Liver (tissue), 9 donors: Measurements from ENCODE around the gene HOMER1. TPM values are rescaled to one million over a fixed set of nuclear protein-coding genes. Genes with fewer than 3 reads are reported as not detected.

Experiments used
- DNase-seq: peaks from one replicate; pipeline ENCODE4 v3.0.0-alpha.2; 2017; ENCODE audit warnings: low spot score
- H3K27ac ChIP-seq, 2 donors: one replicate each; pipeline ENCODE4 v1.7.0; 2013; ENCODE audit warnings: inconsistent platforms in 2 of 2, low read length in 2 of 2, control low read depth in 1 of 2, low read depth in 1 of 2, mild to moderate bottlenecking in 1 of 2
- H3K27me3 ChIP-seq, 4 donors: one replicate each; pipeline versions ENCODE4 v1.6.1 to v1.7.0; 2013; ENCODE audit warnings: low read length in 3 of 4, inconsistent platforms in 1 of 4, mild to moderate bottlenecking in 1 of 4, moderate library complexity in 1 of 4; ENCODE audit not compliant: control insufficient read depth in 4 of 4, insufficient read depth in 4 of 4
- H3K36me3 ChIP-seq, 4 donors: one replicate each; pipeline versions ENCODE4 v1.6.1 to v1.7.0; 2013; ENCODE audit warnings: low read length in 3 of 4, mild to moderate bottlenecking in 3 of 4, low read depth in 1 of 4, moderate library complexity in 1 of 4; ENCODE audit not compliant: control insufficient read depth in 4 of 4, insufficient read depth in 3 of 4
- H3K4me1 ChIP-seq, 4 donors: one replicate each; pipeline versions ENCODE4 v1.6.1 to v1.7.0; 2013; ENCODE audit warnings: low read length in 3 of 4, mild to moderate bottlenecking in 3 of 4, moderate library complexity in 1 of 4; ENCODE audit not compliant: control insufficient read depth in 4 of 4, insufficient read depth in 4 of 4
- H3K4me3 ChIP-seq, 3 donors: one replicate each; pipeline versions ENCODE4 v1.6.1 to v1.7.0; 2013; ENCODE audit warnings: low read length in 3 of 3, control low read depth in 1 of 3, low read depth in 1 of 3, mild to moderate bottlenecking in 1 of 3
- H3K9ac ChIP-seq, 2 donors: one replicate each; pipeline ENCODE4 v1.7.0; 2013; ENCODE audit warnings: low read length in 2 of 2, mild to moderate bottlenecking in 2 of 2, moderate library complexity in 2 of 2, control low read depth in 1 of 2, low read depth in 1 of 2
- H3K9me3 ChIP-seq, 4 donors: one replicate each; pipeline versions ENCODE4 v1.6.1 to v1.7.0; 2013; ENCODE audit warnings: low read length in 3 of 4; ENCODE audit not compliant: control insufficient read depth in 4 of 4
- ATF3 ChIP-seq: IDR thresholded peaks from 2 replicates; pipeline ENCODE4 v1.6.1; 2016; ENCODE audit warnings: antibody characterized with exemption
- CTCF ChIP-seq: fragments of 150-350 bp; IDR thresholded peaks from 2 replicates; pipeline ENCODE4 v1.5.1; 2017; ENCODE audit warnings: improper control_type of control experiment, low read depth, low read length; ENCODE audit not compliant: missing input control
- EGR1 ChIP-seq, 2 donors: IDR thresholded peaks; 2 replicates each; pipeline ENCODE4 v1.6.1; 2016 to 2018; ENCODE audit warnings: antibody characterized with exemption in 2 of 2, low read depth in 2 of 2
- FOXA2 ChIP-seq: IDR thresholded peaks from 2 replicates; pipeline ENCODE4 v1.6.1; 2016; ENCODE audit warnings: antibody characterized with exemption
- GABPA ChIP-seq, 2 donors: IDR thresholded peaks in 1 of 2; conservative IDR thresholded peaks in 1 of 2; 2 replicates each; pipeline ENCODE4 v1.6.1; 2016; ENCODE audit warnings: antibody characterized with exemption in 2 of 2, mild to moderate bottlenecking in 1 of 2, moderate library complexity in 1 of 2
- HNF4A ChIP-seq, 2 donors: conservative IDR thresholded peaks; 2 replicates each; pipeline ENCODE4 v1.6.1; 2016; ENCODE audit warnings: antibody characterized with exemption in 2 of 2, mild to moderate bottlenecking in 2 of 2
- HNF4G ChIP-seq: IDR thresholded peaks from 2 replicates; pipeline ENCODE4 v1.6.1; 2016; ENCODE audit warnings: antibody characterized with exemption
- JUND ChIP-seq, 2 donors: IDR thresholded peaks; 2 replicates each; pipeline ENCODE4 v1.6.1; 2016; ENCODE audit warnings: antibody characterized with exemption in 2 of 2
- RAD21 ChIP-seq, 2 donors: IDR thresholded peaks; 2 replicates each; pipeline ENCODE4 v1.6.1; 2016; ENCODE audit warnings: antibody characterized with exemption in 2 of 2, mild to moderate bottlenecking in 2 of 2
- REST ChIP-seq: IDR thresholded peaks from 2 replicates; pipeline ENCODE4 v1.6.1; 2016; ENCODE audit warnings: antibody characterized with exemption, mild to moderate bottlenecking
- TAF1 ChIP-seq: conservative IDR thresholded peaks from 2 replicates; pipeline ENCODE4 v1.6.1; 2016; ENCODE audit warnings: antibody characterized with exemption, mild to moderate bottlenecking
- WGBS: extraction: QIAGEN DNeasy Blood & Tissue Kit; methylation state at CpG from one replicate; pipeline ENCODE4 v1.1.7; 2013; 5-methylcytosine and 5-hydroxymethylcytosine counted together
- polyA plus RNA-seq, 2 donors: library from polyadenylated mRNA; stranded (reverse) in 1 of 2; unstranded in 1 of 2; fragments of 200-250 nt in 1 of 2; fragments of >200 nt in 1 of 2; fragmentation: Nextera tagmentation in 1 of 2; extraction: Ambion mirVana in 1 of 2; gene quantifications; one replicate each; pipeline versions ENCODE4 v1.2.1 to v1.2.3, GENCODE V29; 2013 to 2015
- total RNA-seq, 2 donors: library from RNA; depleted of rRNA; stranded (reverse); fragments of >200 nt; gene quantifications; one replicate each; pipeline ENCODE4 v1.2.3, GENCODE V29; 2014
- donor health status: healthy.
- donor health status: healthy.
- donor health status: healthy.
- donor health status: healthy.
- donor health status: healthy.

Gene HOMER1
- total and polyA plus RNA-seq, 4 donors: 0.33 to 8.7 (median 1.2) TPM

DNA sequence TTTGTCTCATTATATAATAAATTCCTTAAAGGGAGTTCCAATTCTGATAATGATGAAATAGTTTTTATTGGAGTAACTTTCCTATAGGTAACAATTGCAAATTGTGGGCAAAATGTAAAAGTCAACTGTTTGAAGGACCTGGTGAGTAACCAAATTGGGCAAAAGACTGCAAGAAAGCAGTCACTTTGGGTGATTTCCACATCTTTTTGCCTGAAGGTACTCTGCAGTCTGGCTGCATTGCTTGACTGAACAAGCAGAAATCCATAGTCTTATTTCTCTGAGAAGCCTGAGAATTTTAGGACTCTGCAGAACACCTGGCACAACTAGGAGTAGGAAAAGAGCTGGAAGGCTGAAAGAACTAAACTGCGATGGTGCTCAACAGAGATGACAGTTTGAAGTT, 114.9 kb downstream of the HOMER1 start:
- TF ChIP-seq ATF3: no peak
- no peaks in the 10 kb centered on the region for H3K36me3 ChIP-seq
- H3K9me3 ChIP-seq: no peaks in the 10 kb centered on the region
- H3K4me1 ChIP-seq: no peaks in the 10 kb centered on the region
- no peak overlapping the region for H3K4me3 ChIP-seq
- H3K27me3 ChIP-seq: no peaks in the 10 kb centered on the region
- H3K27ac ChIP-seq: no peak overlapping the region
- DNase-seq: no peak
- H3K9ac ChIP-seq: no peak overlapping the region
- 99% methylated on average over 1 of the region's 1 CpG for WGBS

DNA sequence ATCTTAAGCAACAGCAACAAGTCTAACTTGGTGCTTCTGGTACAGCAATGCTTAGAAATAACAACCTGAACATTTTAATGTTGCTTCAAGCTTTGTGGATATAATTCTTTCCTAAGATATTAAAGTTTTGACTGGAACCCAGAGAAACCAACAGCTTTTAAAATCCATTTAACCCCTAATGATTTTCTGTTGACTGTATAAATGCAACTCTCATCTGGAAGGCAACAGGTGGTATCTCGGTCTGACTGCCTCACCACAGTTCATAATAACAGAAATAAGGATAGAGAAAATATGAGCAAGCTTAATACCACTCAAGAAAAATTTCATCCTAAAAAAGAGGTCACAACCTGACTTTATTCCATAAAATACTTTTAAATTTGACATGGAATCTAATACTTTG, 116.9 kb downstream of the HOMER1 start:
- Histone ChIP-seq H3K4me1 (no peaks in the 10 kb centered on the region), H3K4me3 (no peak overlapping the region), H3K9me3 (no peaks in the 10 kb centered on the region), H3K27ac (no peak overlapping the region), H3K9ac (no peak overlapping the region), H3K36me3 (no peaks in the 10 kb centered on the region), H3K27me3 (no peaks in the 10 kb centered on the region)
- WGBS: 92% methylated on average over 1 of the region's 1 CpG
- no peak for TF ChIP-seq GABPA (IDR thresholded peaks at IDR 0.05 in 1 of 2, conservative IDR thresholded peaks at IDR 0.05 in 1 of 2)
- TF ChIP-seq FOXA2: no peak
- no peak for TF ChIP-seq RAD21 (IDR thresholded peaks at IDR 0.05)
- TF ChIP-seq JUND (IDR thresholded peaks at IDR 0.05): no peak
- no peak for DNase-seq

- Histone ChIP-seq H3K9me3 (no peaks in the 10 kb centered on the region), H3K4me1 (no peaks in the 10 kb centered on the region), H3K4me3 (no peak overlapping the region), H3K9ac (no peak overlapping the region), H3K27ac (no peak overlapping the region), H3K36me3 (no peaks in the 10 kb centered on the region), H3K27me3 (no peaks in the 10 kb centered on the region)
- no peak for TF ChIP-seq RAD21 (IDR thresholded peaks at IDR 0.05)
- no peak for TF ChIP-seq FOXA2
- no peak for TF ChIP-seq HNF4G
- no peak for TF ChIP-seq REST
- TF ChIP-seq JUND (IDR thresholded peaks at IDR 0.05): no peak
- no peak for TF ChIP-seq EGR1 (IDR thresholded peaks at IDR 0.05; ENCODE audit: low read depth in 2 of 2)
- TF ChIP-seq HNF4A (conservative IDR thresholded peaks at IDR 0.05): no peak
- no peak for TF ChIP-seq CTCF
- TF ChIP-seq TAF1: no peak
- TF ChIP-seq GABPA (IDR thresholded peaks at IDR 0.05 in 1 of 2, conservative IDR thresholded peaks at IDR 0.05 in 1 of 2): no peak
- no peak for DNase-seq
Measured at GRCh38 chr5:79396265-79396664, 117.7 kb downstream of the HOMER1 start.
